Mesenteric fat pad (tissue), 1 donor: ENCODE measurements around the gene FLAD1. TPM values are rescaled to one million over a fixed set of nuclear protein-coding genes. Genes with fewer than 3 reads are reported as not detected.

Experiments used
- DNase-seq: peaks from one replicate; pipeline ENCODE4 v3.0.0-alpha.2; 2020; ENCODE audit warnings: low spot score
- microRNA-seq: library from miRNA; unstranded; fragments of <30 nt; microRNA quantifications from one replicate; pipeline ENCODE4 v1.2.0, GENCODE V29; 2020; ENCODE audit warnings: borderline number of aligned reads
- total RNA-seq: library from RNA; stranded (reverse); fragmentation: NEBNext Ultra II Directional; extraction: Animal tissue kit (Norgen Biotek cat#: 25700); gene quantifications from one replicate; pipeline ENCODE4 v1.2.1, GENCODE V29; 2021
- donor health status: DM: yes; HTN: yes; CAD: no.

The FLAD1 gene
- total RNA-seq, 1 donor from 2014 or later: 43.7 TPM

DNA sequence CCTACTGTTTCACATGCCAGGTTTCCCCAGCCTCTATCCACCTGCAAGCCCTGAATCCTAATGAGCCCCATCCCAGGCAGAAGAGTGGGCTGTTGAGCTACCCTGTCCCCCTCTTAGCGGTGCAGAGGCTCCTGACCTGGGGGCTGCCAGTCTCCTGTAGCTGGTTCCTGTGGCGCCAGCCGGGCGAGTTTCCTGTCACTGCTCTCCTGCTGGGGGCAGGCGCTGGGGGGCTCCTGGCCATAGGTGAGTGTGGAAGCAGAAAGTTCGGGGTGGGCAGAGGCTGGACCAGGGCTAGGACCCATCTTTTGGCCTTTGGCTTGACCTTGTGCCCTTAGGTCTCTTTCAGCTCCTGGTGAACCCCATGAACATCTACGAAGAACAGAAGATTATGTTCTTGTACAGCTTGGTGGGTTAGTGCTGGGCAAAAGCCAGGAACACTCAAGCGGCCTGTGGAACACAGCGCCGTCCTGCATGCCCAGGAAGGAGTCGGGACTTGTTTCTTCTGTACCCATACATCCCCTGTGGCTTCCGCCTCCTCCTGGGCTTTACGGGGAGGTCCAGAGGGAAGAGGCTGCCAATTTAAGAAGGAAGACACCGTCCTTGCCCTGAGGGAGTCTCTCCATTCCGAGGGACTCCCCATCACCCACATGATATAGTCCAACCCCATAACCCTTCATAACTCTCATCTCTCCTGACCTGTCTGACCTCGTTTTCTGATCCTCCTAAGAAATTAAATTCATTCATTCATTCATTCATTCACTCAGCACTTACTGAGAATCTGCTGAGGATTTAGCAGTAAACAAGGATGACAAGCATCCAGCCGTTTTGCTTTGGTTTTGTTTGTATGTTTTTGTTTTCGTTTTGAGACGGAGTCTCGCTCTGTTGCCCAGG is 51.4 kb downstream of the FLAD1 start:
- no peak for DNase-seq

DNA sequence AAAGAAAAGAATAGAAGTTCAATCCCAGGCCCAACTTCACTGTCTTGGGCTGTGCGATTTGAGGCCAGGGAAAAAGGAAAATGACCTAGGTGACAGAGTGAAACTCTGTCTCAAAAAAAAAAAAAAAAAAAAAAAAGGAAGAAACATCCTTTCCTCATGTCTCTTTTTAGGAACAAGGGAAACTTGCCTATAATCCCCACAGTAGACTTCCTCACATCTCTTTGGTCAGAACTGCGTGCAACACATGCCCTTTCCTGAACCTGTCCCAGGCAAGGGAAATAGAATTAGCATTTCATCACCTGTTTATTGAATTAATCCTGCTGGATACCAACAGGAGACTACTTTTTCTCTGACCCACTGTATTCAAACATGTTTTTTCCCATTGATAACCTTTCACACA is 52.8 kb downstream of the FLAD1 start:
- no peak for DNase-seq

DNA sequence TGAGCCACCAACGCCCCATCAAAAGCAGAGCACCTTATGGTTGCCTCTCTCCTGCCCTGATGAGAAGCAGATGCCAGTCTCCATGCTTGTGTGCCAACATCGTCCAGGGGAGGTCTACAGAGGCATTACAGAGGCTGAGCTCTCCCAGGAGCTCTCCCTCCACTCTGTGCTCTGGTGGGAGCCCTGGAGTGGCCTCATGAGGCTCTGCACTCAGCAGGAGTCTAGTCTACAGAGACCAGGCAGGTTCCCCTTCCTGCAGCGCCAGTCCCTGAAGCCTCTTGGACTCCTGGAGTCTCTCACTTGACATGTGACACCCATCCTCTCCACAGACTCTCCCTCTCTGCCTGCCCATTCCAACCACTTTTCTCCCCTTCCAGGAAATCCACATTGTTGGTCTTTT is 53.9 kb downstream of the FLAD1 start:
- no peak for DNase-seq

DNA sequence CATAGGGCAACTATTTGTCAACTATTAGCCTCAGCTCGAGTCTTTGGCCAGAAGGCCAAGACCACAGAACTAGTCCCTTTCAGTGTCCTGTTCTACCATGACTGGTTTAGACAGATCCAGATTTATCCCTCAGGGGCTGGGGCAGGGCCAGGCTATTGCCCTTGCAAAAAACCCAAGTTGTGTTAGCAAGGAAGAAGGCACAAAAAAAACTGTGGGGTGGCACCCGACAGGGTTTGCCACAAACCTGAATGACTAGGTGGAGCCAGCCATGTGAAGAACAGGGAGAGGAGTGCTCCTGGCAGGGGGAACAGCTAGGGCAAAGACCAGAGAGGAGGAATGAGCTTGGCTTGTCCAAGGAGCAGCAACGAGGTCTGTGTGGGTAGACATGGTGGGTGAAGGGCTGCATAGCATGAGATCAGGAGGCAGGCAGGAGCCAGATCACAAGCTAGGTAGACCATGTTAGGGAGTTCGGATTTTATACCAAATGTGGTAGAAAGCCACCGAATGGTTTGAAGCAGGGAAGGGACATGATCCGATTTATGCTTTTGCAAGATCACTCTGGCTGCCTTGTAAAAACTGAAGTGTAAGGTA is 54.8 kb downstream of the FLAD1 start:
- DNase-seq: no peak

DNA sequence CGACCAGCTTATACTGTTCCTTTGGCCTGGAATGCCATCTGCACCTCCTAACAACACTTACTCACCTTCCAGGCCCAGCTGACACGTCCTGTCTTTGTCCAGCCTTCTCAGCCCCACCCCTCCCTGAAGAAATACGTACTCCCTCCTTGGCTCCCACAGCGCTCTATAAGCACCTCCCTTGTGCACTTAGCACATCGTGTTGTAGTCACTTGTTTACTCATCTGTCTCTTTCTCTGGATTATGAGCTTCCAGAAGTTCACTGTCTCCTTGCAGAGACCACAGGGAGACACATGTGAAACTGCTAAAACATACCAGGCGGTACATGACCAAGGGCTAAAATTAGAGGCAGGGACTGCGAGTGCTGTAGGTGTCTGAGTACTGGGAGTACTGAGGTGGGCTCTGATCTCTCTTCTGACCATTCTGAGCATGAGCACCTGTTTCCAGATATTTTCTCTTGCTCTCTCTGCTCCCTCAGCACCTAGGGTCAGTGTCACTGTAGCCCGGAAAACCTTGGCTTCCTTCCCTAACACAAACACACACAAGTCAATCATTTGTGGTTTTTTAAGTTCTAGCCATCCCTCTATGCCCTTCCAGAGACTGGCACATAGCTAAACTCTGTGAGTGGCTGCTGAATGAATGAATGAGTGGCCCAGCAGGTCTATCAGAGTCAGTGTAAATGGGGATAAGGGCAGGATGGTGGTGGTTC is 55.6 kb downstream of the FLAD1 start:
- DNase-seq: no peak

DNA sequence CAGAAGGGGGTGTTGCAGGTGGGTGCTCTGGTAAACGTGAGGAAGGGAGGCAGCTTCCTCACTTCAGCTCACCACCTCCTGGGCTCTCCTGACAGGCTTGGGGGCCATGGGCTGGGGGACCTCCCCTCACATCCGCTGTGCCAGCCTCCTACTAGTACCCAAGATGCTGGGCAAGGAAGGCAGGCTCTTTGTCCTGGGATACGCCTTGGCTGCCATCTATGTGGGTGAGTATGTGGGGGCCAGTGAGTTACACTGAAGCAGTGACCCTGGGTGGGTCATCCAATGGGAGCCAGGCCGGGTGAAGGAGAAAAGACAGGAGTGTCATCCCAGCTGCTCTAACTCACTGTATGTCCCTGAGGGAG is 56.1 kb downstream of the FLAD1 start:
- no peak for DNase-seq

DNA sequence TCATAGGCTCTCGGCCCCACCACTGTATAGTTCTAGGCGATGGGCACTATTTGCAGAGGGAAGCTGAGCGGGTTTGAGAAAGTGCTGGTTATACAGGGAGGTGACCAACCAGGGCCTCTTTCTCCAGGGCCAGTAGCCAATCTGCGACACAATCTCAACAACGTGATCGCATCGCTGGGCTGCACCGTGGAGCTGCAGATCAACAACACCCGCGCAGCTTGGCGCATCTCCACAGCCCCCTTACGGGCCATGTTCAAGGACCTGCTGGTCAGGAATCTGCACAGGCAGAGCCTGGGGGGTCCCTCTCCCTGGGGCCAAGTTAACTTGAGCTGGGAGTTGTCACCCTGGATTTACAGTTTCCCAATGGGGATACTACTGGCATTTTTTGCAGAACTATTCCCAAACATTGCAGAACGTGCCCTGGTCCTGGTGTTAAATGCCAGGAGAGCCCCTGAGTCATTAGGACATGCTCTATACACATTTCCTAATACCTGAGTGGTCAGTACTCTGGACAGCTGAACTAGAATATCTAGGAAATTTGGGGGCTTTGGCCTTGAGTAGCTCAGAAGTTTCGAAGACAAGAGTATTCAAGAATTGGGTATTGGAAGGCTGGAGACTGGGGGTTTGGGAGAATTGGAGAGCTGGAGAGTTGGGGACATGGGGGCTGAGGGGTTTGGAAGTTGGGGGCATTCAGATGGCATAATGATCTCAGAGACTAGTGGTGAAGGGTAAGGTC is 57.4 kb downstream of the FLAD1 start:
- DNase-seq: no peak

Small RNA genes lying within 50 kb of the gene (microRNA-seq; reads per million reads assigned to microRNA genes)
- not detected for gene MIR4258

Other genes starting within 250 kb of the FLAD1 start
- gene KCNN3, start 113.1 kb upstream of the FLAD1 start, total RNA-seq: 0.96 TPM
- 31.2 TPM for gene PMVK, start 46.6 kb upstream of the FLAD1 start, total RNA-seq
- 43.5 TPM for gene PBXIP1, start 27.2 kb upstream of the FLAD1 start, total RNA-seq
- gene PYGO2, start 21.6 kb upstream of the FLAD1 start, total RNA-seq: 22.2 TPM
- 199 TPM for gene SHC1, start 12.6 kb upstream of the FLAD1 start, total RNA-seq
- gene CKS1B, start 8.7 kb upstream of the FLAD1 start, total RNA-seq: 41.2 TPM
- gene LENEP, start 10.2 kb downstream of the FLAD1 start, total RNA-seq: not detected
- 80.4 TPM for gene ZBTB7B, start 19.5 kb downstream of the FLAD1 start, total RNA-seq
- 0.87 TPM for gene DCST2, start 50.4 kb downstream of the FLAD1 start, total RNA-seq
- not detected for gene DCST1, start 50.5 kb downstream of the FLAD1 start, total RNA-seq
- 176 TPM for gene ADAM15, start 68.0 kb downstream of the FLAD1 start, total RNA-seq
- 3.1 TPM for gene EFNA4, start 80.4 kb downstream of the FLAD1 start, total RNA-seq
- 0.58 TPM for gene EFNA3, start 95.5 kb downstream of the FLAD1 start, total RNA-seq
- 17.8 TPM for gene EFNA1, start 144.5 kb downstream of the FLAD1 start, total RNA-seq
- 30.2 TPM for gene SLC50A1, start 152.5 kb downstream of the FLAD1 start, total RNA-seq
- gene DPM3, start 157.2 kb downstream of the FLAD1 start, total RNA-seq: 76.2 TPM
- 155 TPM for gene KRTCAP2, start 190.0 kb downstream of the FLAD1 start, total RNA-seq
- gene TRIM46, start 190.5 kb downstream of the FLAD1 start, total RNA-seq: 0.22 TPM
- gene THBS3, start 224.6 kb downstream of the FLAD1 start, total RNA-seq: 17.9 TPM
- 40.0 TPM for gene MTX1, start 225.4 kb downstream of the FLAD1 start, total RNA-seq